Measurements from ENCODE around the gene DAP3. TPM values are rescaled to one million over a fixed set of nuclear protein-coding genes. Genes with fewer than 3 reads are reported as not detected.
A peak's percentile ranks its signal among the peaks of the same experiment; 100 is the strongest.

DAP3 gene
- total RNA-seq, 4 donors from 2014 or later: 158 to 204 (median 186) TPM

DNA sequence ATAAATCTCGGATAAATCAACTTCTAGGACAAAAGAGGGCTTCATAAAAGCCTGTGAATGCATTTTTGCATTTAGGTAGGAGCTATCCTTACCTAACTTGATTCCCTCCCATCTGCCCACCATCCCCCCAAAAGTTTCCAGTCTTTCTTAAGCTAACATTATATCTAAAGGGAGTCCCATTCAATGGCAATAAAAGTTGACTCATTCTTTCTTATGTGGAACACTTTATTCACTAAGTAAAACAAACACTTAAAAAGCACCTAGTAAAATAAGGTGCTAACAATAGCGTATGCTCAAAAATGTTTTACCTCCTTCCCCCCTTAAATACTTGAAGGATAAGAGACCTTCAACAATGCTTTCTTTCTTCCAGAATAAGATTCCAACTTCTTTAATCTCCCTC lies 84.3 kb downstream of the DAP3 start:
- no peak overlapping the region for H3K4me3 ChIP-seq
- ATAC-seq (no peak), DNase-seq (no peak)
- intact Hi-C loops (cut with DNase I; ENCODE audit: low total_unique reads): no loop called here
- in situ Hi-C loops (cut with MboI; ENCODE audit: low sequenced_read_pairs in 4 of 4): no loop called here
- no peaks in the 10 kb centered on the region for H3K9me3 ChIP-seq
- H3K36me3 ChIP-seq: peaks cover 2 to 91% of the 10 kb centered on the region in 2 donors
- TF ChIP-seq, protein P1, sequence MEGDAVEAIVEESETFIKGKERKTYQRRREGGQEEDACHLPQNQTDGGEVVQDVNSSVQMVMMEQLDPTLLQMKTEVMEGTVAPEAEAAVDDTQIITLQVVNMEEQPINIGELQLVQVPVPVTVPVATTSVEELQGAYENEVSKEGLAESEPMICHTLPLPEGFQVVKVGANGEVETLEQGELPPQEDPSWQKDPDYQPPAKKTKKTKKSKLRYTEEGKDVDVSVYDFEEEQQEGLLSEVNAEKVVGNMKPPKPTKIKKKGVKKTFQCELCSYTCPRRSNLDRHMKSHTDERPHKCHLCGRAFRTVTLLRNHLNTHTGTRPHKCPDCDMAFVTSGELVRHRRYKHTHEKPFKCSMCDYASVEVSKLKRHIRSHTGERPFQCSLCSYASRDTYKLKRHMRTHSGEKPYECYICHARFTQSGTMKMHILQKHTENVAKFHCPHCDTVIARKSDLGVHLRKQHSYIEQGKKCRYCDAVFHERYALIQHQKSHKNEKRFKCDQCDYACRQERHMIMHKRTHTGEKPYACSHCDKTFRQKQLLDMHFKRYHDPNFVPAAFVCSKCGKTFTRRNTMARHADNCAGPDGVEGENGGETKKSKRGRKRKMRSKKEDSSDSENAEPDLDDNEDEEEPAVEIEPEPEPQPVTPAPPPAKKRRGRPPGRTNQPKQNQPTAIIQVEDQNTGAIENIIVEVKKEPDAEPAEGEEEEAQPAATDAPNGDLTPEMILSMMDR (IDR thresholded peaks at IDR 0.05 in 4 of 5, conservative IDR thresholded peaks at IDR 0.05 in 1 of 5): no peak
- no peak for TF ChIP-seq POLR2A (IDR thresholded peaks at IDR 0.05)
- H3K27me3 ChIP-seq: no peaks in the 10 kb centered on the region
- no peaks in the 10 kb centered on the region for H3K4me1 ChIP-seq
- no peak overlapping the region for H3K27ac ChIP-seq

DNA sequence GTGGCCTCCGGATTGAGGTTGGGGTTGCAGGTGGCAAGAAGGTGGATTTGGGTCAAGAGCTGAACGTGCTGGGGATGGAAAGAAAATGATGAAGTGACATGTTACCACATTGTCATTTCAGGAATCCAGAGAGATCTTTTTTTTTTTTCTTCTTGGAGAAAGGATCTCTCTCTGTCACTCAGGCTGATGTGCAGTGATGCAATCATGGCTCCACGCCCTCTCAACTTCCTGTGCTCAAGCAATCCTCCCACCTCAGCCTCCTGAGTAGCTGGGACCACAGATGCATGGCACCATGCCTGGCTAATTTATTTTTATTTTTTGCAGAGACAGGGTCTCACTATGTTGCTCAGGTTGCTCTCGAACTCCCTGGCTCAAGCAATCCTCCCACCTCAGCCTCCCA lies 87.5 kb downstream of the DAP3 start:
- ATAC-seq: no peak
- Histone ChIP-seq H3K9me3 (no peaks in the 10 kb centered on the region), H3K4me3 (no peak overlapping the region), H3K27me3 (no peaks in the 10 kb centered on the region), H3K27ac (no peak overlapping the region), H3K4me1 (no peaks in the 10 kb centered on the region), H3K36me3 (peaks cover 2 to 69% of the 10 kb centered on the region in 2 donors)
- in situ Hi-C loops (cut with MboI; ENCODE audit: low sequenced_read_pairs in 4 of 4) (no loop called here), intact Hi-C loops (cut with DNase I; ENCODE audit: low total_unique reads) (no loop called here)
- TF ChIP-seq POLR2A (IDR thresholded peaks at IDR 0.05): no peak
- TF ChIP-seq, protein P1 (IDR thresholded peaks at IDR 0.05 in 4 of 5, conservative IDR thresholded peaks at IDR 0.05 in 1 of 5): no peak
- DNase-seq: peak in 1 of 2 donors; percentile 37

DNA sequence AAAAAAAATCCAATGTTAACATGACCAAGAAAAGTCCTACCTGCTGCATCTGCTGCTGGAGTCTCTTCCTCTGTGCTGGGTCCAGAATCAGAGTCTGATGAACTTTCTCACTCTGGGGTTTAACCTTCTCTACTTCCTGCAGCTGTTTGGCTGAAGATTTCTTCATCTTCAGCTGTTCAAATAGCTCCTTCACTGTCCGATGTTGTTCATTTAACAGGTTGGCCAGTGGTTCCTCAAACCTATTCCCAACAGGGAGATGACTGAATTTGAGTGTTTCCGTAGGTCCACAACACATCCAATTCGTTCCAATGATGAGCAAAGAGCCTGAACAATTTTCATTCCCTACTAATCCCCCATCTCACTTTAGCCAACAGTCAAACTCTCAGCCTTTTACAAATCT lies 88.7 kb downstream of the DAP3 start:
- H3K27ac ChIP-seq: no peak overlapping the region
- no peaks in the 10 kb centered on the region for H3K9me3 ChIP-seq
- in situ Hi-C loops (cut with MboI; ENCODE audit: low sequenced_read_pairs in 4 of 4): no loop called here
- H3K36me3 ChIP-seq: peaks cover 2 to 58% of the 10 kb centered on the region in 2 donors
- DNase-seq: no peak
- intact Hi-C loops (cut with DNase I; ENCODE audit: low total_unique reads): no loop called here
- H3K27me3 ChIP-seq: no peaks in the 10 kb centered on the region
- H3K4me3 ChIP-seq: no peak overlapping the region
- no peaks in the 10 kb centered on the region for H3K4me1 ChIP-seq
- peak in 1 of 2 donors; percentile 41 for ATAC-seq
- TF ChIP-seq POLR2A (IDR thresholded peaks at IDR 0.05): no peak
- TF ChIP-seq, protein P1 (IDR thresholded peaks at IDR 0.05 in 4 of 5, conservative IDR thresholded peaks at IDR 0.05 in 1 of 5): no peak

Other genes starting within 250 kb of the DAP3 start
- 10 to 100 TPM; 43.7 to 57.1 (median 52.0) TPM for gene ASH1L, start 126.3 kb upstream of the DAP3 start, total RNA-seq
- 1 to 10 TPM; 1.7 to 3.1 (median 2.3) TPM for gene MSTO1, start 78.9 kb upstream of the DAP3 start, total RNA-seq
- gene YY1AP1, start 317 bp upstream of the DAP3 start, total RNA-seq: 100 to 1,000 TPM in 2 of 4 donors, 10 to 100 TPM in 2; 81.6 to 162 (median 120) TPM
- gene GON4L, start 168.1 kb downstream of the DAP3 start, total RNA-seq: 10 to 100 TPM; 17.2 to 36.1 (median 19.9) TPM
- 1 to 10 TPM; 2.4 to 5.3 (median 3.1) TPM for gene SYT11, start 170.5 kb downstream of the DAP3 start, total RNA-seq
- gene RIT1, start 222.3 kb downstream of the DAP3 start, total RNA-seq: 10 to 100 TPM in 3 of 4 donors, 1 to 10 TPM in 1; 9.6 to 16.8 (median 15.2) TPM
- 10 to 100 TPM; 18.2 to 46.3 (median 26.3) TPM for gene KHDC4, start 245.3 kb downstream of the DAP3 start, total RNA-seq

All from gastrocnemius medialis (tissue), 4 donors.